Measurements from ENCODE around the gene COL1A2. TPM values are rescaled to one million over a fixed set of nuclear protein-coding genes. Genes with fewer than 3 reads are reported as not detected.

The COL1A2 gene
- total and polyA plus RNA-seq, 2 experiments from 2014 or later: 1,836 to 2,200 TPM

DNA sequence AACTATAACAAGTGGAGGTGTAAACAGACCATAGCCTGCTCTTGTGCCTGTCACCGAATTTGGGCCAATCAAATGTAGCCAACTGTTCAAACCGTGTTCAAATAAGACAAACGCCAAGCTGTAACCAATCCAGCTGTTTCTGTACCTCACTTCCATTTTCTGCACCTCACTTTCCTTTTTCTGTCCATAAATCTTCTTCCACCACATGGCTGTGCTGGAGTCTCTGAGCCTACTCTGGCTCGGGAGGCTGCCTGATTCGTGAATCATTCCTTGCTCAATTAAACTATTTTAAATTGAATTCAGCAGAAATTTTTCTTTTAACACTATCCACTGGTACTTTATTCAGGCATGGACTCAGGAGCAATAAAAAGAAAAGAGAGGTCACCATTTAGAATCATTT, 29.9 kb upstream of the COL1A2 start:
- Histone ChIP-seq H3K4me3 (no peak overlapping the region), H3K27me3 (no peaks in the 10 kb centered on the region), H3K27ac (peak overlapping the region; percentile 85), H4K20me1 (ENCODE audit: insufficient read depth, poor library complexity, severe bottlenecking) (no peaks in the 10 kb centered on the region), H3K36me3 (replicated peaks; ENCODE audit: insufficient read depth, low read depth) (no peaks in the 10 kb centered on the region), H3K9me2 (replicated peaks; ENCODE audit: insufficient read depth) (no peaks in the 10 kb centered on the region), H3K4me1 (ENCODE audit: insufficient read depth) (peaks cover 10% of the 10 kb centered on the region), H3K79me2 (no peaks in the 10 kb centered on the region), H3K4me2 (peak overlapping the region; percentile 15), H2AFZ (no peak overlapping the region), H3K9me3 (ENCODE audit: low read depth) (no peaks in the 10 kb centered on the region)
- TF ChIP-seq, protein P1, sequence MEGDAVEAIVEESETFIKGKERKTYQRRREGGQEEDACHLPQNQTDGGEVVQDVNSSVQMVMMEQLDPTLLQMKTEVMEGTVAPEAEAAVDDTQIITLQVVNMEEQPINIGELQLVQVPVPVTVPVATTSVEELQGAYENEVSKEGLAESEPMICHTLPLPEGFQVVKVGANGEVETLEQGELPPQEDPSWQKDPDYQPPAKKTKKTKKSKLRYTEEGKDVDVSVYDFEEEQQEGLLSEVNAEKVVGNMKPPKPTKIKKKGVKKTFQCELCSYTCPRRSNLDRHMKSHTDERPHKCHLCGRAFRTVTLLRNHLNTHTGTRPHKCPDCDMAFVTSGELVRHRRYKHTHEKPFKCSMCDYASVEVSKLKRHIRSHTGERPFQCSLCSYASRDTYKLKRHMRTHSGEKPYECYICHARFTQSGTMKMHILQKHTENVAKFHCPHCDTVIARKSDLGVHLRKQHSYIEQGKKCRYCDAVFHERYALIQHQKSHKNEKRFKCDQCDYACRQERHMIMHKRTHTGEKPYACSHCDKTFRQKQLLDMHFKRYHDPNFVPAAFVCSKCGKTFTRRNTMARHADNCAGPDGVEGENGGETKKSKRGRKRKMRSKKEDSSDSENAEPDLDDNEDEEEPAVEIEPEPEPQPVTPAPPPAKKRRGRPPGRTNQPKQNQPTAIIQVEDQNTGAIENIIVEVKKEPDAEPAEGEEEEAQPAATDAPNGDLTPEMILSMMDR (IDR thresholded peaks at IDR 0.05; ENCODE audit: poor library complexity): no peak
- TF ChIP-seq EZH2 (IDR thresholded peaks at IDR 0.05; ENCODE audit: borderline replicate concordance) (no peak), EZH2phosphoT487 (IDR thresholded peaks at IDR 0.05; ENCODE audit: low read depth, severe bottlenecking, unreplicated experiment) (no peak)
- WGBS (ENCODE audit: low lambda C conversion rate, missing lambda C conversion rate): 85% methylated on average over 5 of the region's 5 CpGs
- DNase-seq (ENCODE audit: low spot score): no peak

DNA sequence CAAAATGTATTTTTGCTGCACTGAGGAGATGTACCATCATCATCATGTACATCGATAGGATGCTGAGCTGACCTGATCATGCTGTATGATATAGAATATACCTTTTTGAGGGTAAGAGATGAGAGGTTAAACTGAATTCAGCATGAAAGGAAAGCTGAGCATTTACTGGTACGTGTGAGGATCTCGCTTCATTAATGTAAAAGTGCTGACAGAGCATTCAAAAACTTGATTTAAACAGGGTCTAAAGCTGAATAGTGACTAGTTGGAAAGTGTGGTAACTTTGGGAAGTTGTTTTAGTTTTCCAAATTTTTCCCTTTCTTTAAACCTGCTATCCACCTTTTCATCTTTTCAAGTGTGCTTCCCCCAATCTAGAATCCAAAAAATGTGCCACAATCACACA, 28.5 kb upstream of the COL1A2 start:
- TF ChIP-seq, protein P1 (IDR thresholded peaks at IDR 0.05; ENCODE audit: poor library complexity): no peak
- TF ChIP-seq EZH2phosphoT487 (IDR thresholded peaks at IDR 0.05; ENCODE audit: low read depth, severe bottlenecking, unreplicated experiment) (no peak), EZH2 (IDR thresholded peaks at IDR 0.05; ENCODE audit: borderline replicate concordance) (no peak)
- DNase-seq (ENCODE audit: low spot score): no peak
- H3K27me3 ChIP-seq: no peaks in the 10 kb centered on the region
- no peaks in the 10 kb centered on the region for H3K79me2 ChIP-seq
- no peaks in the 10 kb centered on the region for H3K9me2 ChIP-seq (replicated peaks; ENCODE audit: insufficient read depth)
- no peaks in the 10 kb centered on the region for H3K9me3 ChIP-seq (ENCODE audit: low read depth)
- H2AFZ ChIP-seq: no peak overlapping the region
- H3K4me1 ChIP-seq (ENCODE audit: insufficient read depth): peaks cover 10% of the 10 kb centered on the region
- no peaks in the 10 kb centered on the region for H4K20me1 ChIP-seq (ENCODE audit: insufficient read depth, poor library complexity, severe bottlenecking)
- H3K27ac ChIP-seq: peak overlapping the region; percentile 85
- no peak overlapping the region for H3K4me3 ChIP-seq
- H3K36me3 ChIP-seq (replicated peaks; ENCODE audit: insufficient read depth, low read depth): no peaks in the 10 kb centered on the region
- 94% methylated on average over 3 of the region's 3 CpGs for WGBS (ENCODE audit: low lambda C conversion rate, missing lambda C conversion rate)
- no peak overlapping the region for H3K4me2 ChIP-seq

DNA sequence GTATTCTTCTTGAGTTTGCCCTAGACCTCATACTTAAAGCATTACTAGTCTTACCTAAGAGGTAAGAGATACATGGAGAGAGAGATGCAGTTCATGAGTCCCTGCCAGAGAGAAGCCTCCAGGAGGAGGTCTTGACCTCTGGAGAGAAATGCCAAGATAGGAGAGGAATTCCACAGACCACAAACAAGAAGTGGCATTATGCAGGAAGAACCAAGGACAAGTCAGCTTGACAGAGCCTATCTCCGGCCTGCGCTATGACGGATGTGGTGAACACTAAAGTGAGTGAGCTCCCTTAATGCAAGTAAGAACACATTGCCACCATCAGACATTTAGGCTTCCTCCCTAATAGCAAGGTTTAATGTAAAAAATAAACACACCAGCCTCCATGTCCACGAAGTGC, 27.9 kb upstream of the COL1A2 start:
- Histone ChIP-seq H3K27me3 (no peaks in the 10 kb centered on the region), H2AFZ (no peak overlapping the region), H3K4me3 (no peak overlapping the region), H3K9me2 (replicated peaks; ENCODE audit: insufficient read depth) (no peaks in the 10 kb centered on the region), H3K4me2 (no peak overlapping the region), H4K20me1 (ENCODE audit: insufficient read depth, poor library complexity, severe bottlenecking) (no peaks in the 10 kb centered on the region), H3K36me3 (replicated peaks; ENCODE audit: insufficient read depth, low read depth) (no peaks in the 10 kb centered on the region), H3K4me1 (ENCODE audit: insufficient read depth) (peaks cover 10% of the 10 kb centered on the region), H3K9me3 (ENCODE audit: low read depth) (no peaks in the 10 kb centered on the region), H3K27ac (peak overlapping the region; percentile 85), H3K79me2 (no peaks in the 10 kb centered on the region)
- 68% methylated on average over 4 of the region's 4 CpGs for WGBS (ENCODE audit: low lambda C conversion rate, missing lambda C conversion rate)
- no peak for DNase-seq (ENCODE audit: low spot score)
- no peak for TF ChIP-seq EZH2phosphoT487 (IDR thresholded peaks at IDR 0.05; ENCODE audit: low read depth, severe bottlenecking, unreplicated experiment)
- TF ChIP-seq, protein P1 (IDR thresholded peaks at IDR 0.05; ENCODE audit: poor library complexity): no peak
- no peak for TF ChIP-seq EZH2 (IDR thresholded peaks at IDR 0.05; ENCODE audit: borderline replicate concordance)

DNA sequence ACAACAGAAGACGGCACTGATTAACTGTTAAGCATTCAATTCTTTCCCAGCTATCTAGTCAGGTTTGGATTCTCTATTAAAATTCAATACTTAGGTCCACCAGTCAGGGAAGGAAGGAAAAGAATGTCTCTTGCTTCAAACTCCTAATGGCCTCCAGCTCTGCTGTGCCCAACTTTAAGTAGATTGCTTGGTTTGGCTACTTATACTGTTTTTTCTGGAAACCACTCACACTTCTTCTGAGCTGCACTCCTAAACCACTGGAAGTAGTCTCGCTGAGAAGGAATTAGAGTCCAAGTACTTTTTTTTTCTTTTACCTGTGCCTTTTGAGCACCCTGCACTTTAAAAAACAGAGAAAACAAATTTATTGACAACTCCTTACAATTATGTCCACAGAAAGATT, 26.7 kb upstream of the COL1A2 start:
- peak overlapping the region; percentile 60 for H3K4me2 ChIP-seq

More for the DNA sequence above, 26.7 kb upstream of the COL1A2 start:
- H2AFZ ChIP-seq: no peak overlapping the region
- H3K79me2 ChIP-seq: no peaks in the 10 kb centered on the region
- no peaks in the 10 kb centered on the region for H3K36me3 ChIP-seq (replicated peaks; ENCODE audit: insufficient read depth, low read depth)
- peak; percentile 15 for DNase-seq (ENCODE audit: low spot score)
- 68% methylated on average over 2 of the region's 2 CpGs for WGBS (ENCODE audit: low lambda C conversion rate, missing lambda C conversion rate)
- no peak overlapping the region for H3K4me3 ChIP-seq
- H3K9me2 ChIP-seq (replicated peaks; ENCODE audit: insufficient read depth): no peaks in the 10 kb centered on the region
- H3K4me1 ChIP-seq (ENCODE audit: insufficient read depth): peaks cover 10% of the 10 kb centered on the region
- no peaks in the 10 kb centered on the region for H3K27me3 ChIP-seq
- H3K27ac ChIP-seq: peak overlapping the region; percentile 85
- no peak for TF ChIP-seq EZH2phosphoT487 (IDR thresholded peaks at IDR 0.05; ENCODE audit: low read depth, severe bottlenecking, unreplicated experiment)
- TF ChIP-seq EZH2 (IDR thresholded peaks at IDR 0.05; ENCODE audit: borderline replicate concordance): no peak
- TF ChIP-seq, protein P1 (IDR thresholded peaks at IDR 0.05; ENCODE audit: poor library complexity): no peak
- no peaks in the 10 kb centered on the region for H3K9me3 ChIP-seq (ENCODE audit: low read depth)
- no peaks in the 10 kb centered on the region for H4K20me1 ChIP-seq (ENCODE audit: insufficient read depth, poor library complexity, severe bottlenecking)

Data from hepatocyte (in vitro differentiated cells).